HG03457 (cell line): Measurements from ENCODE around the gene SMG6.

Experiments used
- ATAC-seq: cut with Tn5 transposase; IDR thresholded peaks from one replicate; pipeline ENCODE4 v1.9.1; 2021; ENCODE audit warnings: moderate number of reproducible peaks; ENCODE audit not compliant: unreplicated experiment

The SMG6 gene

GRCh38 chr17:2084036-2084765 is 219.4 kb downstream of the SMG6 start:
- no peak for ATAC-seq

DNA sequence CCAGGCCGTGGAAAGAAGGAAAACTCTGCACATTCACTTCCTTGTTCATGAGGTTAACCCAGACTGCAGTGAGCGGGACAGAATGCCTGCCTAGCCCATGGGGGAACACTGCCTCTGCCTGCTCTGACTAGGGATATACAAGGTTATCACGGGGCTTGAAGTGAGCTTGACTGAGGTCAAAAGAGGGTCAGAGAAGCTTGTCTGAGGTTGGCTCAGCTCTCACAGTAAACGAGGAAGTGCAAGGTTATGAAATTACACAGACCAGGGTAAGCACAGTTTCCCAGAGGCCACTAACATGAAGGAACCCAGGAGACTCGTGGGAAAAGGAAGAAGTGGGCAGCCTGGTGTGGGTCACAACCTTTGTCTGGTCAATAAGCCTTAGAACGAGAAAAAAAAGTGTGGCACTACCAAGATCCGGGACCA is 220.0 kb downstream of the SMG6 start:
- no peak for ATAC-seq

- ATAC-seq = no peak
These were observed 221.4 kb downstream of the SMG6 start for GRCh38 chr17:2082003-2082781.

DNA sequence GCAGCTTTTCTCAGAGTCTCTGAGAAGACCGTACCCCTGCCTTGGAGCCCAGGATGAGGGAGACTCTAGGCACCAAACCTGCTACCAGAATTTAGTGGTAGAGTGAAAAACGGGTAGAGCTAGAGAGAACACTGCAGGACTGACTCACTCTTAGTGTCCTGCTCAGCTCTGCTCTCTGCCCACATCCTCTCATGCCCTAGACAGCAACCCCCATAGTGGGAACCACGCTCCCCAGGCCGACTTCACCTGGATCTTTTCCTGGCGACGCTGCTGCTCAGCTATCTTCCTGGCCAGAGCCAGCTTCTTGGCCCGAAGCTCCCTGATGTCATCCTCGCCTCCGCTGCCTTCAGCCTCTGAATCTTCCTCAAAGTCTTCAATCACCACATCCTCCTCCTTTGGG is 222.0 kb downstream of the SMG6 start:
- ATAC-seq = no peak

DNA sequence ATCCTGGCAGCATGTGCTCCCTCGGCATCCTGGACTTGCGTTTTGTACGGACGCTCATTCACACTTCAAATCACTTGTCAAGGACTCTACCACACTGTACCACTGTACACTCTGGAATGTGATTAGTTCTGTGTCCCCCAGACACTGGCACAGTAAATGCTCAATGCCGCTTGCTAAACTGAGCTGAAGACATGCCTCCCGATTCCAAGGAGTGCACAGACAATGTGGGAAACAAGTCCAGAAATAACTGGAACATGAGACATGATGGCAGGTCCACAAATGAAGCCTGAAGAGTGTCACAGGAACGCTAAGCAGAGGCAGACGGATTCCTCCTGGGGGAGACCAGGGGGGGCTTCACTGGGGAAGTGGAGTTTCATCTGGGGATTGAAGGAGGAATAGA is 226.5 kb downstream of the SMG6 start:
- ATAC-seq = no peak

DNA sequence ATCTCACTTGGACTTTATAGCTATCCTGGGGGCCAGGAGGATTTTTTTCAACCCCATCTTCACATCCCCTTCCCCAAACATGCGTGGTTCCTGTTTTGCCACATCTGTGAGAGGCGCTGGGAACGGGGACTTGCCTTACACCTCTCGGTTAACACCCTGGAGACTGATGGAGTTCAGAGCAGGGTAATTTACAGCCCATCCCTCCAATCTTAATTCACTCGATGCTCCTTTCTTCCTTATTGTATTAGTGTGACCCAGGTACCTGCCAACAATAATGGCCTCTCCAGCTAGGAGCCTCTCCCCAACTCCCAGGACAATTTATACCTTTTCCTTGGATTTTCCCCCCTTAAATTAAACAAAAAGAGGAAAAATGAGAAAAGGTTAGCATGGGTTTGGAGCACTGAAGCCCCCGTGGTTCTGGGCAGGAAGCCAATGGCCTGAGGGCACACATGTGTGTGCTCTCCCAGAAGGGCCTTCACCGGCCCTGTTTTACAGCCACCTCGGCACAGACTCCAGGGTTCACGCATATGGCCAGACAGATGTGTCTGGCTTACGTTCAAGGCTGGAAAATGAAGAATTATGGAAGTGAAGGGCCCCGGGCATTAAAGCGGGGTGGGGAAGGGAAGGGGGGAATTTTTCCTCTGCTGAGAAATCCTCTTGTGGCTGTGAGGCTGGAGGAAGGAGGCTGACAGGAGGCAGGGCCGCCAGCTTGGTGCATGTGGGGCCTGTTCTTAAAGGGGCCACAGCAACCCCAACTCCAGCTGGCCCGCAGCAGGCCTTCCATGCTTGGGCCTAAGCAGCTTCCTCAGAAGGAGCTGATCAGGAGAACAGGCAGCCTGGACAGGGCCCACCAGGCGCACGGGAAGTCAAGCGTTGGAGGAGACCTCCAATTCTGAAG is 227.2 kb downstream of the SMG6 start:
- no peak for ATAC-seq

DNA sequence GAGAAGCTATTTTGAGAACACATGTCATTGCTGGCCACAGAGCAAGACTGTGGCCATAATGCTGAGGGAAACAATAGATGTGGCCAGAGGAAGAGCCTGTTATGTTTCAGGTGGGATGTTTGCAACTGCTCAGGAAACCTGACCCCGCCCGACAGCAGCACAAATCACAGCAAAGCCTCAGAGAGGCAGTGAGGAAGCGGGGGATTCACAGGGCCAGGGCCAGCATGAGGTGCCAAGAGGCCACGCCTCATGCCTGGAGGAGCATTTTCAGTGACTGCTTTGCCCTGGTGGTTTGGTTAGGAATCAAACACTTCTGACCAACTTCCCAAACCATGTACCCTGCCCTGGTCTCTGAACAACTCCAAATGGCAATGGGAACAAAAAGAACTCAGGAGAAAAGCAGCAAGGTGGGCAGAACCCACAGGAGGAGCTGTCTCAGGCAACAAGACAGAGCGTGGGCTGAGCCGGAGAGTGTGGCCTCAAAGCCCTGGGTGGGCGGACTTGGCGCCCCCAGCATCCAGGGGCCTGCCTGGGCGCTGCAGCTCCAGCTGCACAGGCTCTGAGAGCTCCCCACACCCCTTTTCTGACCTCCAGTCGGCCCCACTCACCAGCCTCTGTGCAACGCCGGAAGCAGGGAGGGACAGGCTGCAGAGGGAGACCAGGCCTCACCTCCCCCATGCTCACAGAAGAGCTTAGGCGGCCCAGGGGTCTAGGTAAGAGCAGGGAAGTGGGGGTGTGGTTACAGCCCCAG is 228.1 kb downstream of the SMG6 start:
- no peak for ATAC-seq

DNA sequence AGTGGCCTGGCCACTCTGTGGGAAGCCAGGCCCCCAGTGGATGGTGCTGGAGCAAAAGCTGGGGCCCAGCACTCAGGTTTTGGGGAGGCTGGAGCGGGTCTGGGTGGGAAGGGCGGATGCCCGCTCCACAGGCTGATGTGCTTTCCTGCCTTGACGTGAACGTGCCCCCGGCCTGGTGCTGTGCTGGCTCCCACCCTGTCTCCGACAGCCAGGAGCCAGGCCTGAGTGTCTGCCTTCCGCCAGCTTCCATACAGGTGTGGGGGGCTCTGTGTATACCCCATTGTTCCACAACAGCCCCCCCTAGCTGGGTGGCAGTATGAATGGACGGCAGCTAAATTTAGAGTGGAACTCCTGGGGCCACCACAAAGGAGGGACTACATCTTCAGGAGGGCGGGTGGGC is 228.7 kb downstream of the SMG6 start:
- ATAC-seq = no peak

GRCh38 chr17:2071455-2072281 is 231.9 kb downstream of the SMG6 start:
- ATAC-seq = no peak

- ATAC-seq = no peak
These were observed 232.6 kb downstream of the SMG6 start for GRCh38 chr17:2071024-2071385.

- peak; percentile 62 for ATAC-seq
These were observed 233.2 kb downstream of the SMG6 start for GRCh38 chr17:2070241-2071023.

- no peak for ATAC-seq
These were observed 235.0 kb downstream of the SMG6 start for GRCh38 chr17:2068519-2069051.

- ATAC-seq = no peak
These were observed 235.5 kb downstream of the SMG6 start for GRCh38 chr17:2068031-2068518.

DNA sequence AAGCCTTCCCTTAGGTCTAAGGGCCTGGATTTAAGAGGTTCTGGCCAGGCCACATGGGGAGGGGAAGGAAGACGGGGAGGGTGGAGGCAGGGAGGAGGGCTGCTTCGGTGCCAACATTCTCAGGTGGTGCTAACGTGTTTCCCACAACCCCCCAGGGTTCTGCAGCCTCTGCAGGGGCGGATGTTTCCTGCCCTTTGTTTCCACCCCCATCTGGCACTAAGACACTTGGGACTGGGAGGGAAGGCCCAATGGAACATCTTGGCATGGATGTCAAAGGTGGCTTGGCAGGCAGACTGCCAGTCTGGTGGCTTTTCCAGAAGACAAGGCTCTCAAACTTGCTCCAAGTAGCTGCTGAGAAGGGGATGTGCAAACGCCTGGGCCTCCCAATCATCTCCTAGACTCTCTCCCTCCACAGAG is 236.0 kb downstream of the SMG6 start:
- no peak for ATAC-seq

DNA sequence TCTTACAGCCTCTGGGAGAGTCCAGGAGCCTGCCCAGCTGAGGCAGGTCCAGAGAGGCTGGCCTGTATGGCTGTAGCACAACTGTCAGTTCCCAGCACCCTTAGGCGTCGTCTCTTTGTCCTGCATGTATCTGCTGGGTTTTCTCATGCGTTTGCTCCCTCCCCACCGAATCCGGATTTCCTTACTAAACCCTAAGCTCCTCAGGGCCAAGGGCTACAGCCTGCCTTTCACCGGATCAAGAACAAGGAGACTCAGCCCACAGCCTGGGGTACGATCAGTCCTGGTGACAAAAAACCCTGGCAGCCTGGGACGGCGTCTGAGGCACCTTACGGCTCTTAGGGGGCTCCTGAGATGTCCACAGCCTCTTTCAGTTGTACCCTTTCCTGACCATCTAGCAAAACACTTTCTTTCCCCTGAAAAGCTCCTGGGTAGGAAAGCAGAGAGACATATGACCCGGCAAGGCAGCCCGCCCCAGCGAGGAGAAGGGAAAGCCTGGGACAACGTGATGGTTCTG is 236.5 kb downstream of the SMG6 start:
- ATAC-seq = no peak

- ATAC-seq = no peak
These were observed 237.6 kb downstream of the SMG6 start for GRCh38 chr17:2065949-2066400.

- ATAC-seq = no peak
These were observed 238.4 kb downstream of the SMG6 start for GRCh38 chr17:2064980-2065785.
